Activated naive CD8-positive, alpha-beta T cell treated with anti-CD3 and anti-CD28 coated beads, Interleukin-2, amount 50 U/mL, for 24 hours (primary cell): ENCODE measurements around the gene AMPD1.

Source experiments
- ATAC-seq: fragments of 150-1000 bp; cut with Tn5 transposase; one replicate; pipeline ENCODE4 v1.10.0; 2021
- DNase-seq: peaks from one replicate; pipeline ENCODE4 v3.0.0; 2021
- H3K27ac Mint-ChIP-seq: one replicate; pipeline ENCODE4 v1.8.0; 2021; ENCODE audit warnings: mild to moderate bottlenecking, mixed read lengths
- H3K27me3 Mint-ChIP-seq: one replicate; pipeline ENCODE4 v1.8.0; 2021; ENCODE audit warnings: mixed read lengths
- H3K36me3 Mint-ChIP-seq: one replicate; pipeline ENCODE4 v1.8.0; 2021; ENCODE audit warnings: low read depth, mixed read lengths
- H3K4me1 Mint-ChIP-seq: one replicate; pipeline ENCODE4 v1.8.0; 2021; ENCODE audit warnings: mixed read lengths
- H3K4me3 Mint-ChIP-seq: one replicate; pipeline ENCODE4 v1.8.0; 2021; ENCODE audit warnings: mild to moderate bottlenecking, moderate library complexity, mixed read lengths
- H3K9me3 Mint-ChIP-seq: one replicate; pipeline ENCODE4 v1.8.0; 2021; ENCODE audit warnings: mixed read lengths

The AMPD1 gene

GRCh38 chr1:114695430-114696058, at the start of gene AMPD1:
Gene AMPD1, minus strand, starts transcription at chr1:114695546. Its CDS starts 75 bp downstream, at chr1:114695471.
- Mint-ChIP-seq H3K4me1 (no peaks in the 10 kb centered on the region), H3K36me3 (no peaks in the 10 kb centered on the region), H3K4me3 (no peak within 1 kb of the TSS), H3K27ac (no peak within 1 kb of the TSS), H3K27me3 (peaks cover 10% of the 10 kb centered on the region), H3K9me3 (no peaks in the 10 kb centered on the region)
- ATAC-seq (no peak), DNase-seq (no peak)

DNA sequence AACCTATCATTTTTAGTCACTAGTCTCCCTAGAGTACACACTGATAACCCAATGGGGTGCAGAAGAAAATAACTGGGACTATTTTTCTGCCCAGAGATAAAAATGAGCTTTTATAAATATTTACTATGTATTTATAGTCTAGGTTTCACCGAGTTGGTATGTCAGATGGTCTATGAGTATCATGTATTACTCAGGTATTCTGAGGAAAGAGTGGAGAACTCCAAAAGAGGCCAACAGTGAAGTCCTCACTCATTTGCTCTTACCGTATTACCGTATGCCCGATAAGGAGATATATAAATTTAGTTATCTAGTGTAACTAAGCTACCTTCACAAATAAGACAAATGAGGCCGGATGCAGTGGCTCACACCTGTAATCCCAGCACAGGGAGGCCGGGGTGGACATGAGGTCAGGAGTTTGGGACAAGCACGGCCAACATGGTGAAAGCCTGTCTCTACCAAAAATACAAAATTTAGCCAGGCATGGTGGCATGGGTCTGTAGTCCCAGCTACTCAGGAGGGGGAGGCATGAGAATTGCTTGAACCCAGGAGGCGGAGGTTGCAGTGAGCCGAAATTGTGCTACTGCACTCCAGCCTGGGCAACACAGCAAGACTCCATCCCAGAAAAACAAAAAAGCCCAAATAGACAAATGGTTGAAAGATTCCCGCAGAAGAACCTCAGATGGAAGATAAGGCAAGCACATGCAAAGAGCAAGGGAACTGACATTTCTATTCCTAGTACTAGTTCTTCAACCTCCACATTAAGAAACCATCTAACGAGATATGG, 46.8 kb upstream of the AMPD1 start:
- Mint-ChIP-seq H3K4me1 (peaks cover 56% of the 10 kb centered on the region), H3K27ac (no peak overlapping the region), H3K27me3 (no peaks in the 10 kb centered on the region), H3K9me3 (no peaks in the 10 kb centered on the region), H3K36me3 (peaks cover 50% of the 10 kb centered on the region), H3K4me3 (no peak overlapping the region)
- DNase-seq (no peak), ATAC-seq (no peak)

DNA sequence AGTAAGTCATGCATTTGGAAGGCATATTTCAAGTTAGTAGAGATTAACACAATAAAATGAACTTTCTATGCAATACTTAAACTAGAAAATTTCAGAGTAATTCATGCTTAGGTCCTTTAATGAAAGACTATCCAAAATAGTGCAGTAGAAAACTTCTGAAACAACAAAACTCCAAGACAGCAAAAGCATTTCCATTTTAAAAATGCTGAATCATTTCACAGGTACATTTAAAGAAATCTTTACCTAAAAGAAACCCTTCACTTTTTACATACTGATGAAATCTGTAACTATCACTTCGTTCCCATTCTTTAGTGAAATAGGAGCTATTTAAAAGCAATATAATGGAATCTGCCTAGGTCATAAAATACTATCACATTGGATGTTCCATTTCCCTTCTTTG, 45.0 kb upstream of the AMPD1 start:
- DNase-seq (no peak), ATAC-seq (no peak)
- no peaks in the 10 kb centered on the region for H3K27me3 Mint-ChIP-seq
- no peaks in the 10 kb centered on the region for H3K9me3 Mint-ChIP-seq
- peaks cover 65% of the 10 kb centered on the region for H3K36me3 Mint-ChIP-seq
- no peak overlapping the region for H3K27ac Mint-ChIP-seq
- peaks cover 38% of the 10 kb centered on the region for H3K4me1 Mint-ChIP-seq
- H3K4me3 Mint-ChIP-seq: no peak overlapping the region

- H3K9me3 Mint-ChIP-seq: no peaks in the 10 kb centered on the region
- no peak overlapping the region for H3K4me3 Mint-ChIP-seq
- ATAC-seq (no peak), DNase-seq (no peak)
- peaks cover 15% of the 10 kb centered on the region for H3K4me1 Mint-ChIP-seq
- no peaks in the 10 kb centered on the region for H3K27me3 Mint-ChIP-seq
- peaks cover 69% of the 10 kb centered on the region for H3K36me3 Mint-ChIP-seq
- H3K27ac Mint-ChIP-seq: peak overlapping the region; percentile 59
Observed at GRCh38 chr1:114737314-114737849, 42.0 kb upstream of the AMPD1 start.

DNA sequence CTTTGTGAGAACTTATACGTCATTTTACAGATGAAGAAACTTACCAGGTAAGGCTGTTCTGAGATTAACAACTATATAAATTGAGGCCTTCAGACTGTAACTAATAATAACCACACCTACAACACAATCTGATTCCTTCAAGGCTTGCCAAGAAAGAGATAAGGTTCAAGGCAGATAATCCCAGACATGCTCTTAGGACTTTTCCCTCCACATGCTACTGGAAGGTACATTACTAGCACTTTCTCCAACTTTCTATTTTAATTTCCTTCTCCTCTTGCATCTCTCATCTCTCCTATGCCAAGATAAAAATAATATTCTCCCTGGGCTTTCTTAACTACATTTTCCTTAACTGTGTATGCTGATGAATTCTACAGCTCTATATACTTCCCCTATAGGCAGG, 40.1 kb upstream of the AMPD1 start:
- peaks cover 3% of the 10 kb centered on the region for H3K4me1 Mint-ChIP-seq
- no peaks in the 10 kb centered on the region for H3K9me3 Mint-ChIP-seq
- no peak overlapping the region for H3K27ac Mint-ChIP-seq
- H3K27me3 Mint-ChIP-seq: no peaks in the 10 kb centered on the region
- no peak for ATAC-seq
- no peak for DNase-seq
- H3K36me3 Mint-ChIP-seq: peaks cover 72% of the 10 kb centered on the region
- H3K4me3 Mint-ChIP-seq: no peak overlapping the region

- Mint-ChIP-seq H3K9me3 (no peaks in the 10 kb centered on the region), H3K27ac (no peak overlapping the region), H3K36me3 (peaks cover 79% of the 10 kb centered on the region), H3K27me3 (no peaks in the 10 kb centered on the region), H3K4me3 (no peak overlapping the region), H3K4me1 (peaks cover 3% of the 10 kb centered on the region)
- no peak for DNase-seq
- no peak for ATAC-seq
Observed at GRCh38 chr1:114729782-114730181, 34.4 kb upstream of the AMPD1 start.

GRCh38 chr1:114728553-114728952, 33.2 kb upstream of the AMPD1 start:
- Mint-ChIP-seq H3K4me3 (no peak overlapping the region), H3K36me3 (peaks cover 77% of the 10 kb centered on the region), H3K27ac (peak overlapping the region; percentile 53), H3K4me1 (peaks cover 5% of the 10 kb centered on the region), H3K27me3 (no peaks in the 10 kb centered on the region), H3K9me3 (no peaks in the 10 kb centered on the region)
- ATAC-seq (no peak), DNase-seq (no peak)

DNA sequence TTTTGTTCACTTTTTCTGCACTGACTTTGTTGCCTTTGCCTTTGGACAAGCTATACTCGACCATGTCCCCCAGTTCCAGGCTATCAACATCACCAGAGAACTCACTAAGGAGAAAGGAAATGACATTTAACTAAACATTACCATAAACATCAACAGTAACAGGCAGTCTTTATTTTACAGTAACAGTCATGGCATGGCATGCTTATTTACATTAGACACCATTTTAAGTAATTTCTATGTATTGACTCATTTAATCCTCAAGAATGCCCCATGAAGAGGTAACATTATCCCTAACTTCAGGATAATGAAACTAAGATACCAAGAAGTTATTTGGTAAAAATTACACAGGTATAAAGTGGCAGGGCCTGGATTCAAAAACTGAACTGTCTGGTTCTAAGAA, 29.9 kb upstream of the AMPD1 start:
- Mint-ChIP-seq H3K27ac (no peak overlapping the region), H3K9me3 (no peaks in the 10 kb centered on the region)

DNA sequence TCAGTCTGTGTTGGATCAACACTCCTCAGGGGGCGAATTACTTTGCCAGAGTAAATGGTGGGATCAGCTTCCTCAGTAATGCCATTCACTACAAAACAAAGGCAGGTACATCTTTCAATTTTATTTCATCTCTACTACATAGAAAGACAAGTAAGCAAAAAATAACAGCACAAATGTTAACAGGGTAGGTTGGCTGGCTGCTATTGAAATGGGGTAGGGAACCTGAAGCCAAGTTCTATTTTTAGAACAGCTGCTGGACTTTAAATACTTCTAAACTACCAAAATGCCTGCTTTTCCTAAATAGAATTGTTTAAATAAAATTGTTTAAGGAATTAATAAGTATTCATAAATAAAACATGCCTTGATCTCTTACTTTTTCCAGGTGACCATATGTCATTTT, 28.6 kb upstream of the AMPD1 start:
- H3K27ac Mint-ChIP-seq: peak overlapping the region; percentile 50
- H3K27me3 Mint-ChIP-seq: no peaks in the 10 kb centered on the region
- ATAC-seq (no peak), DNase-seq (no peak)
- H3K9me3 Mint-ChIP-seq: no peaks in the 10 kb centered on the region
- peaks cover 14% of the 10 kb centered on the region for H3K4me1 Mint-ChIP-seq
- peaks cover 82% of the 10 kb centered on the region for H3K36me3 Mint-ChIP-seq
- H3K4me3 Mint-ChIP-seq: no peak overlapping the region

More for the DNA sequence above, 29.9 kb upstream of the AMPD1 start:
- no peaks in the 10 kb centered on the region for H3K27me3 Mint-ChIP-seq
- peaks cover 81% of the 10 kb centered on the region for H3K36me3 Mint-ChIP-seq
- H3K4me1 Mint-ChIP-seq: peaks cover 5% of the 10 kb centered on the region
- DNase-seq (no peak), ATAC-seq (no peak)
- no peak overlapping the region for H3K4me3 Mint-ChIP-seq

DNA sequence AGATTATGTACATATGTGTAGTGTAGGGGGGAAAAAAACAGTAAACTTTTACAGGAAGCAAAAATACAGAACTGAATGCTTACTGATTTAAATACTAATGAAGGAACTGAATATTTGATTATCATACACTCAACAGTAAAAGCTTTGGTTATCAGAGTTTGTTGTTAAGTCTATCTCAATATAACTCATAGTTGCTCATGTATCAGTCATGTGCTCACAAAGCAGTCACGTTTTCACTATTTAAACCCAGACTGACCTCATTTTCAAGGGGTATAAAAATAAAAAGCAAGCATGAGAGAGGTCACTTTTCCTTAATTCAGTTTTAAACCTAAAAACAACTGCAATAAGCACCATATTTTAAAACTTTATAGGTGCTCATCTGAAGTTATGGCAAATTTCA, 28.1 kb upstream of the AMPD1 start:
- ATAC-seq (no peak), DNase-seq (no peak)
- Mint-ChIP-seq H3K27ac (peak overlapping the region; percentile 36), H3K9me3 (no peaks in the 10 kb centered on the region), H3K36me3 (peaks cover 85% of the 10 kb centered on the region), H3K4me3 (no peak overlapping the region), H3K27me3 (no peaks in the 10 kb centered on the region), H3K4me1 (peaks cover 17% of the 10 kb centered on the region)

- peaks cover 37% of the 10 kb centered on the region for H3K4me1 Mint-ChIP-seq
- H3K27ac Mint-ChIP-seq: peak overlapping the region; percentile 44
- ATAC-seq: no peak
- H3K9me3 Mint-ChIP-seq: no peaks in the 10 kb centered on the region
- H3K36me3 Mint-ChIP-seq: peaks cover 75% of the 10 kb centered on the region
- DNase-seq: no peak
- no peak overlapping the region for H3K4me3 Mint-ChIP-seq
- no peaks in the 10 kb centered on the region for H3K27me3 Mint-ChIP-seq
Observed at GRCh38 chr1:114720492-114720891, 25.1 kb upstream of the AMPD1 start.

- ATAC-seq (no peak), DNase-seq (no peak)
- peaks cover 39% of the 10 kb centered on the region for H3K4me1 Mint-ChIP-seq
- H3K4me3 Mint-ChIP-seq: no peak overlapping the region
- no peaks in the 10 kb centered on the region for H3K27me3 Mint-ChIP-seq
- H3K36me3 Mint-ChIP-seq: peaks cover 67% of the 10 kb centered on the region
- no peaks in the 10 kb centered on the region for H3K9me3 Mint-ChIP-seq
- peak overlapping the region; percentile 65 for H3K27ac Mint-ChIP-seq
Observed at GRCh38 chr1:114719424-114719787, 24.1 kb upstream of the AMPD1 start.

DNA sequence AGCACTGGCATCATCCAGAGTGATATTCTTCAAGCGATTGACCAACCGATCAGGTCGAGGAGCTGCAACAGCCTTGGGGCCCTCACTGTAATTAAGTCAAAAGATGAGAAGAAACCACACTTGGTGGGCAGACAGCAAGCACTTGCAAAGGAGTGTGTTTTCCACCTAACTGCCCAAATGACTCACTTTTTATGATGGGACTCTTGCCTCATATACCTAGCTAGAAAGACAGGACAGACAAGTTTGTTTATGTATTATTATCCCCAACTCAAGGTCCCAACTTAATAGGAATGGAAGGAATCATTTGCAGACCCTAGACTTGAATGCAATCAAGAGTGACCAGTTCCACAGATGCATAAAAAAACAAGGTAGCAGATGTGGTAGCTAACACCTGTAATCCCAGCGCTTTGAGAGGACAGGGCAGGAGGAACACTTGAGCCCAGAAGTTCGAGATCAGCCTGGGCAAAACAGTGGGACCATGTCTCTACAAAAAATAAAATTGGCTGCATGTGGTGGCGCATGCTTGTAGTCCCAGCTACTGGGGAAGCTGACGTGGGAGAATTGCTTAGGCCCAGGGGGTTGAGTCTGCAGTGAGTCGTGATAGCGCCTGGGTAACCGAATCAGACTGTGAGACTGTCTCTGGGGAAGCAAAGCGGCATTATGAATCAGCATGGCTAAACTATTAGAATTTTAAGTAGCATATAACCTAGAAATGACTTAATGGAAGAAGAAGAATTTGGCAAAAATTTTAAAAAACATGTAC, 23.5 kb upstream of the AMPD1 start:
- peak; percentile 39 for ATAC-seq
- peak overlapping the region; percentile 65 for H3K27ac Mint-ChIP-seq
- H3K36me3 Mint-ChIP-seq: peaks cover 65% of the 10 kb centered on the region

DNA sequence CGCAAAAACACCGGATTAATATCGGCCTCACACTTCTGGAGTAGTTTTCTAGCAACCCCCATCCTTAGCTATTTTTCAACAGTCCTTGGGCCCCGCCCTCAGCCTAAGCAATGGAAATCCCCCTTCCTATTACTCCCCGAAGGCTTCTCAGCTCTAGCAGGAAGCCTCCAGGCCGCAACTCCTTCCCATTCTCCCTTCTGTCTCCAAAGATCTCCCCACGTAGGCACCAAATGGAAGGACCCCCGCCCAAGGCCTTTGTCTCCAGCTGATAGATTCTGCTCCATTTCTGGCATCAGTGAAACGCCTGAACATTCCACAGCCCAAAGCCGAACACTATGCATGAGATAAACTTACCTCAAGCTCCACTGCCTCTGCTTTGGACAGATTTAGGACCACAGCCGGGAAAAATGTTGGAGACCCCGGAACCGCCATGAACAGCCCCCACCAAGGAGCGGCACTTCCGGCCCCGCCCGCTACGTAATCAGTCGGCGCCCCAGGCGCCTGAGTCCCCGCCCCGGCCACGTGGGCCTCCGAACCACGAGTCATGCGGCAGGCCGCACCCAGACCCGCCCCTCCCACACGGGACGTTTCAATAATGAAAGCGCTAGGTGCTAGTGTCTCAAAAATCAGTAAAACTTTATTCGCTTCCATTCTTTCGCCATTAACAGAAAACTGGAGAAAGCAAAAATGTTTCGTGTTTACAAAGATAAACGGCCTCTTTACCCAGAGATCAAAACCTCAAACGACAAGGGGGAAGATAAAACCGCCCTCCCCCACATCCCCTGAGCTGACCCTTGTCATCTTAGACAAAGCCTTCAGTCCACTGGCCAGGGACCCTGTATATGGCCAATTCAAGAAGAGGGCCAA, 21.2 kb upstream of the AMPD1 start, which contains the start of gene NRAS:
Gene NRAS (minus strand): TSS at position 468 of the 867 bp plus-strand sequence. CDS start 611 bp downstream, outside the sequence.
- H3K27me3 Mint-ChIP-seq: no peaks in the 10 kb centered on the region
- peak within 1 kb of the TSS; percentile 98 for H3K4me3 Mint-ChIP-seq
- H3K36me3 Mint-ChIP-seq: peaks cover 64% of the 10 kb centered on the region
- H3K4me1 Mint-ChIP-seq: peaks cover 43% of the 10 kb centered on the region
- ATAC-seq: peak; percentile 94
- DNase-seq: peak; percentile 98
- no peaks in the 10 kb centered on the region for H3K9me3 Mint-ChIP-seq
- H3K27ac Mint-ChIP-seq: peak within 1 kb of the TSS; percentile 97

More for the DNA sequence above, 23.5 kb upstream of the AMPD1 start:
- Mint-ChIP-seq H3K4me3 (no peak overlapping the region), H3K27me3 (no peaks in the 10 kb centered on the region), H3K4me1 (peaks cover 41% of the 10 kb centered on the region), H3K9me3 (no peaks in the 10 kb centered on the region)
- DNase-seq: no peak
